ENCODE measurements around the gene CDCP2. TPM values are rescaled to one million over a fixed set of nuclear protein-coding genes. Genes with fewer than 3 reads are reported as not detected.

Gene CDCP2
- total RNA-seq, 1 donor from 2014 or later = not detected

GRCh38 chr1:54136963-54137533 is 15.8 kb downstream of the CDCP2 start:
- H3K36me3 ChIP-seq = no peaks in the 10 kb centered on the region
- H3K9me3 ChIP-seq = no peaks in the 10 kb centered on the region
- H3K4me3 ChIP-seq = no peak overlapping the region
- intact Hi-C loops (cut with DNase I) = no loop called here
- no peak for DNase-seq (ENCODE audit: low spot score in 2 of 2)
- H3K27me3 ChIP-seq = no peaks in the 10 kb centered on the region
- H3K4me1 ChIP-seq = no peaks in the 10 kb centered on the region
- TF ChIP-seq CTCF (IDR thresholded peaks at IDR 0.05) = no peak
- H3K27ac ChIP-seq = no peak overlapping the region

- intact Hi-C loops (cut with DNase I) = no loop called here
- no peak for DNase-seq (ENCODE audit: low spot score in 2 of 2)
- no peaks in the 10 kb centered on the region for H3K4me1 ChIP-seq
- TF ChIP-seq CTCF (IDR thresholded peaks at IDR 0.05) = no peak
- H3K4me3 ChIP-seq = no peak overlapping the region
- H3K27ac ChIP-seq = no peak overlapping the region
- no peaks in the 10 kb centered on the region for H3K36me3 ChIP-seq
- no peaks in the 10 kb centered on the region for H3K27me3 ChIP-seq
- no peaks in the 10 kb centered on the region for H3K9me3 ChIP-seq
These were observed 16.4 kb downstream of the CDCP2 start for GRCh38 chr1:54136269-54136896.

GRCh38 chr1:54135436-54136120 is 17.2 kb downstream of the CDCP2 start:
- Histone ChIP-seq H3K9me3 (no peaks in the 10 kb centered on the region), H3K4me1 (no peaks in the 10 kb centered on the region), H3K27me3 (no peaks in the 10 kb centered on the region), H3K4me3 (no peak overlapping the region), H3K36me3 (no peaks in the 10 kb centered on the region), H3K27ac (no peak overlapping the region)
- no peak for DNase-seq (ENCODE audit: low spot score in 2 of 2)
- intact Hi-C loops (cut with DNase I) = no loop called here
- TF ChIP-seq CTCF (IDR thresholded peaks at IDR 0.05) = no peak

- Histone ChIP-seq H3K4me3 (no peak overlapping the region), H3K27me3 (no peaks in the 10 kb centered on the region), H3K9me3 (no peaks in the 10 kb centered on the region), H3K4me1 (no peaks in the 10 kb centered on the region), H3K27ac (no peak overlapping the region), H3K36me3 (no peaks in the 10 kb centered on the region)
- no peak for TF ChIP-seq CTCF (IDR thresholded peaks at IDR 0.05)
- intact Hi-C loops (cut with DNase I) = no loop called here
- DNase-seq (ENCODE audit: low spot score in 2 of 2) = no peak
These were observed 18.5 kb downstream of the CDCP2 start for GRCh38 chr1:54134295-54134694.

- Histone ChIP-seq H3K9me3 (no peaks in the 10 kb centered on the region), H3K4me3 (no peak overlapping the region), H3K27me3 (no peaks in the 10 kb centered on the region), H3K4me1 (no peaks in the 10 kb centered on the region), H3K36me3 (no peaks in the 10 kb centered on the region), H3K27ac (no peak overlapping the region)
- intact Hi-C loops (cut with DNase I) = no loop called here
- DNase-seq (ENCODE audit: low spot score in 2 of 2) = no peak
- TF ChIP-seq CTCF (IDR thresholded peaks at IDR 0.05) = no peak
These were observed 20.3 kb downstream of the CDCP2 start for GRCh38 chr1:54132495-54132894.

Data from ascending aorta (tissue), 2 donors.